Peyer's patch (tissue), 4 donors: Measurements from ENCODE around the gene SELENOK. TPM values are rescaled to one million over a fixed set of nuclear protein-coding genes. Genes with fewer than 3 reads are reported as not detected.
"Not testable (repeated sequence)": the region's sequence is repeated elsewhere in the genome, so short reads cannot be mapped to it uniquely, and the experiment has no call there.

Experiments
- DNase-seq, 3 donors: peaks; one replicate each; pipeline ENCODE4 v3.0.0-alpha.2; 2017 to 2019
- H3K27ac ChIP-seq, 4 donors: fragments of 200-600 bp; sonication (generic); one replicate each; pipeline ENCODE4 v1.5.1; 2016 to 2019
- H3K27me3 ChIP-seq, 2 donors: fragments of 200-600 bp; sonication (generic); one replicate each; pipeline ENCODE4 v1.5.1; 2019
- H3K36me3 ChIP-seq, 3 donors: fragments of 200-600 bp; sonication (generic); one replicate each; pipeline ENCODE4 v1.5.1; 2016 to 2019
- H3K4me1 ChIP-seq, 4 donors: fragments of 200-600 bp; sonication (generic); one replicate each; pipeline ENCODE4 v1.5.1; 2016 to 2019
- H3K4me3 ChIP-seq, 4 donors: fragments of 200-600 bp; sonication (generic); 1 replicate in 3 of 4; 2 replicates in 1 of 4; pipeline ENCODE4 v1.5.1; 2016 to 2019; ENCODE audit warnings: mild to moderate bottlenecking in 1 of 4
- H3K9me3 ChIP-seq, 4 donors: fragments of 200-600 bp; sonication (generic); one replicate each; pipeline ENCODE4 v1.5.1; 2016 to 2019; ENCODE audit warnings: mild to moderate bottlenecking in 1 of 4
- CTCF ChIP-seq, 6 experiments: fragments of 450-650 bp in 4 of 6; fragments of 200-600 bp in 2 of 6; sonication (generic) in 1 of 6; IDR thresholded peaks; one replicate each; pipeline ENCODE4 v1.5.1; 2017 to 2019; ENCODE audit warnings: antibody characterized with exemption in 6 of 6, mild to moderate bottlenecking in 3 of 6, moderate library complexity in 1 of 6
- POLR2A ChIP-seq, 2 donors: fragments of 450-650 bp; IDR thresholded peaks; one replicate each; pipeline ENCODE4 v1.5.1; 2017; ENCODE audit warnings: antibody characterized with exemption in 2 of 2, mild to moderate bottlenecking in 2 of 2, moderate library complexity in 2 of 2
- total RNA-seq, 4 donors: library from RNA; depleted of rRNA; stranded (reverse); fragments of >200 nt; gene quantifications; one replicate each; pipeline ENCODE4 v1.1.0, GENCODE V29; 2016

The SELENOK gene
- total RNA-seq, 4 donors from 2014 or later = 26.1 to 69.7 (median 41.9) TPM

GRCh38 chr3:53938645-53939044, 47.0 kb upstream of the SELENOK start:
- H3K27ac ChIP-seq = no peak overlapping the region
- peaks cover 0 to 3% (median 0%) of the 10 kb centered on the region in 4 donors for H3K9me3 ChIP-seq
- H3K4me3 ChIP-seq = no peak overlapping the region
- no peaks in the 10 kb centered on the region for H3K4me1 ChIP-seq
- TF ChIP-seq CTCF (IDR thresholded peaks at IDR 0.05) (peak in 5 of 6 experiments; percentile 48 to 80 (median 72)), POLR2A (IDR thresholded peaks at IDR 0.05) (no peak)
- DNase-seq = peak in 1 of 3 donors; percentile 68
- H3K36me3 ChIP-seq = no peaks in the 10 kb centered on the region
- no peaks in the 10 kb centered on the region for H3K27me3 ChIP-seq

DNA sequence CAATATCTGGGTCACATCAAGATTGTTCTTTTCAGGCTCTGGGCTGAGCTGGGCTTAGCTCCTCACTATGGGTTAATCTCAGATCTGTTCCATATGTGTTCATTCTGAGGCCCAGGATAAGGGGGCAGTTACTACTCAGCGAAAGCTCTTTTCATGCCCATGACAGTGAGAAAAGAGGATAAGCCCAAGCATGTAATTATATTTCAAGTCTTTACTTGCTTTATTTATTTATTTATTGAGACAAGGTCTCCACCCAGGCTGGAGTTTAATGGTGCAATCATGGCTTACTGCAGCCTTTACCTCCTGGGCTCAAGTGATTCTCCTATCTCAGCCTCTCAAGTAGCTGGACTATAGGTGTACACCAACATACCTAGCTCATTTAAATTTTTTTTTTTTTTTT, 44.7 kb upstream of the SELENOK start:
- no peaks in the 10 kb centered on the region for H3K36me3 ChIP-seq
- peaks cover 0 to 3% (median 0%) of the 10 kb centered on the region in 4 donors for H3K9me3 ChIP-seq
- no peak for DNase-seq
- no peak for TF ChIP-seq CTCF (IDR thresholded peaks at IDR 0.05)
- no peak for TF ChIP-seq POLR2A (IDR thresholded peaks at IDR 0.05)
- H3K27me3 ChIP-seq = no peaks in the 10 kb centered on the region
- no peaks in the 10 kb centered on the region for H3K4me1 ChIP-seq
- H3K27ac ChIP-seq = no peak overlapping the region
- no peak overlapping the region for H3K4me3 ChIP-seq

DNA sequence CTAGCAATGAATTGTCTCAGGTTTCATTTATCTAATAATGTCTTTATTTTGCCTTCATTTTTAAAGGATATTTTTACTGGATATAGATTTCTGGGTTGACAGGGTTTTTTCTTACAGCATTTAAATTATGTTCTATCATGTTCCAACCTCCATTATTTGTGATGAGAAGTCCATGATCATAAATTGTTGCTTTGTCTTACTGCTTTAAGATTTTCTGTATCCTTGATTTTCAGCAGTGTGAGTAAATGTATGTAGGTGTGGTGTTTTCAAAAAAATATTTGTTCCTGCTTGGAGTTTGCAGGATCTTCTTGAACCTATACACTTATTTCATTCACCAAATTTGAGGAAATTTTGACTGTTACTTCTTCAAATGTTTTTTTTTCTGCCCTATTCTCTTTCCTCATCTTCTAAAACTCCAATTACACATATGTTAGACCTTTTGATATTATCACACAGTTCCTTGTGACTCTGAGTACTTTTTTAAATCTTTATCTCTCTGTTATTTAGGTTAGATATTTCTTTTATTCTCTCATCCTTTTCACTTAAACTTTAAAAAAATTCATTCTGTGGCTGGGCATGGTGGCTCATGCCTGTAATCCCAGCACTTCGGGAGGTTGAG, 43.7 kb upstream of the SELENOK start:
- no peak for DNase-seq
- Histone ChIP-seq H3K9me3 (peaks cover 0 to 3% (median 0%) of the 10 kb centered on the region in 4 donors), H3K27me3 (no peaks in the 10 kb centered on the region), H3K36me3 (no peaks in the 10 kb centered on the region), H3K4me1 (no peaks in the 10 kb centered on the region), H3K27ac (no peak overlapping the region), H3K4me3 (no peak overlapping the region)
- TF ChIP-seq CTCF (IDR thresholded peaks at IDR 0.05) = no peak
- no peak for TF ChIP-seq POLR2A (IDR thresholded peaks at IDR 0.05)

DNA sequence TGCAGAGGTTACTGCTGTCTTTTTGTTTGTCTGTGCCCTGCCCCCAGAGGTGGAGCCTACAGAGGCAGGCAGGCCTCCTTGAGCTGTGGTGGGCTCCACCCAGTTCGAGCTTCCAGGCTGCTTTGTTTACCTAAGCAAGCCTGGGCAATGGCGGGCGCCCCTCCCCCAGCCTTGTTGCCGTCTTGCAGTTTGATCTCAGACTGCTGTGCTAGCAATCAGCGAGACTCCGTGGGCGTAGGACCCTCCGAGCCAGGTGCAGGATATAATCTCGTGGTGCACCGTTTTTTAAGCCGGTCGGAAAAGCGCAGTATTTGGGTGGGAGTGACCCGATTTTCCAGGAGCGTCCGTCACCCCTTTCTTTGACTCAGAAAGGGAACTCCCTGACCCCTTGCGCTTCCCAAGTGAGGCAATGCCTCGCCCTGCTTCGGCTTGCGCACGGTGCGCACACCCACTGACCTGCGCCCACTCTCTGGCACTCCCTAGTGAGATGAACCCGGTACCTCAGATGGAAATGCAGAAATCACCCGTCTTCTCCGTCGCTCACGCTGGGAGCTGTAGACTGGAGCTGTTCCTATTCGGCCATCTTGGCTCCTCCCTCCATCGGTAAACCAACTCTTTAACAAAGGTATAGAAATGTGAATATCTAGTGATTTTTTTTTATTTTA, 35.7 kb upstream of the SELENOK start:
- not testable (repeated sequence) for H3K27ac ChIP-seq, DNase-seq, H3K4me3 ChIP-seq, H3K36me3 ChIP-seq, H3K9me3 ChIP-seq, H3K4me1 ChIP-seq, H3K27me3 ChIP-seq

DNA sequence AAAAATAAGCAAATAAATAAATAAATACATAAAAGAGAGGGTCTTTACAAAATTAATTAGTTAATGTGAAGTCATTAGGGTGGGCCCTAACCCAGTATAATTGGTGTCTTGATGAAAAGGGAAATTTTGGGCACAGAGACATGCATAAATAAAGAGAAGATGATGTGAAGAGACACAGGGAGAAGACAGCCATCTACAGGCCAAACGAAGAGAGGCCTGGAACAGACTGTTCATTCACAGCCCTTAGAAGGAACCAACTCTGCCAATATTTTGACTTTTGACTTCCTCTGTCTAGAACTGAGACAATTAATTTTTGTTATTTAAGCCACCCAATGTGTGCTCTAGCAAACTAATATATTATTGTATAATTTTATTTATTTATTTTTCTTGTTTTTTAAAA, 29.6 kb upstream of the SELENOK start:
- no peak for TF ChIP-seq POLR2A (IDR thresholded peaks at IDR 0.05)
- peak in 3 of 6 experiments; percentile 49 to 59 (median 52) for TF ChIP-seq CTCF (IDR thresholded peaks at IDR 0.05)
- H3K9me3 ChIP-seq = no peaks in the 10 kb centered on the region
- H3K27me3 ChIP-seq = no peaks in the 10 kb centered on the region
- no peak overlapping the region for H3K27ac ChIP-seq
- no peaks in the 10 kb centered on the region for H3K36me3 ChIP-seq
- no peaks in the 10 kb centered on the region for H3K4me1 ChIP-seq
- peak in 1 of 3 donors; percentile 52 for DNase-seq
- H3K4me3 ChIP-seq = no peak overlapping the region

DNA sequence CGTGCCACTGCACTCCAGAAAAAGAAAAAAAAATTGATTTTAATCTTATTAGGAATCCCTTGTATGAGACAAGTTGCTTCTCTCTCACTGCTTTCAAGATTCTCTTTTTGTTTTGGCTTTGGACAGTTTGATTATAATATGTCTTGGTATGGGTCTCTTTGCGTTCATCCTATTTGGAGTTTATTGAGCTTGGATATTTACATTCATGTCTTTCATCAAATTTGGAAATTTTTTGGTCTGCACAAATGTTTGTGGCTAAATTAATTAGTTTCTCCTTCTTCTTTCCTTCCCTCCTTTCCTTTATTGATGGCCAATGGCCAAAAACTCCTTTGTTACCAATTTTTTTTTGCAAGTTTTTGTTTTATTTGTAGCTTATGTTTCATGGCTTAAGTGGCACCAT, 28.1 kb upstream of the SELENOK start:
- Histone ChIP-seq H3K4me1 (no peaks in the 10 kb centered on the region), H3K27ac (no peak overlapping the region), H3K36me3 (no peaks in the 10 kb centered on the region), H3K9me3 (no peaks in the 10 kb centered on the region), H3K4me3 (no peak overlapping the region), H3K27me3 (no peaks in the 10 kb centered on the region)
- no peak for TF ChIP-seq CTCF (IDR thresholded peaks at IDR 0.05)
- TF ChIP-seq POLR2A (IDR thresholded peaks at IDR 0.05) = no peak
- no peak for DNase-seq
